Measurements from ENCODE around the gene MOGAT3.

Gene MOGAT3

GRCh38 chr7:101173752-101174244 lies 27.0 kb downstream of the MOGAT3 start:
- no peak for DNase-seq

- DNase-seq, result peak in 2 of 58 donors; percentile 22 to 26
Measured at GRCh38 chr7:101172854-101173751, 27.7 kb downstream of the MOGAT3 start.

- DNase-seq, result no peak
Measured at GRCh38 chr7:101172005-101172853, 28.6 kb downstream of the MOGAT3 start.

- DNase-seq, result no peak
Measured at GRCh38 chr7:101171442-101171837, 29.4 kb downstream of the MOGAT3 start.

- DNase-seq, result no peak
Measured at GRCh38 chr7:101170617-101171441, 30.0 kb downstream of the MOGAT3 start.

- DNase-seq, result peak in 53 of 58 donors; percentile 7 to 78 (median 43)
Measured at GRCh38 chr7:101169838-101170551, 30.8 kb downstream of the MOGAT3 start.

- DNase-seq, result peak in 1 of 58 donors; percentile 57
Measured at GRCh38 chr7:101169110-101169837, 31.6 kb downstream of the MOGAT3 start.

GRCh38 chr7:101168412-101169049 lies 32.3 kb downstream of the MOGAT3 start:
- no peak for DNase-seq

- DNase-seq, result no peak
Measured at GRCh38 chr7:101167645-101168411, 33.0 kb downstream of the MOGAT3 start.

- DNase-seq, result no peak
Measured at GRCh38 chr7:101166909-101167644, 33.8 kb downstream of the MOGAT3 start.

- no peak for DNase-seq
Measured at GRCh38 chr7:101166648-101166908, 34.3 kb downstream of the MOGAT3 start.

GRCh38 chr7:101165958-101166647 lies 34.7 kb downstream of the MOGAT3 start:
- no peak for DNase-seq

GRCh38 chr7:101165075-101165957 lies 35.5 kb downstream of the MOGAT3 start, which contains the start of gene VGF:
VGF (minus strand) TSS chr7:101165569; CDS start chr7:101164843, 726 bp downstream.
- peak; percentile 39 to 93 (median 84) for DNase-seq

GRCh38 chr7:101164071-101164840 lies 36.6 kb downstream of the MOGAT3 start:
- peak in 2 of 58 donors; percentile 23 to 37 for DNase-seq

Data from anterior cingulate cortex (tissue), 58 donors.